HG02759 (cell line): ENCODE data around the gene FTCD.
"Not testable (repeated sequence)": the region's sequence is repeated elsewhere in the genome, so short reads cannot be mapped to it uniquely, and the experiment has no call there.

Source experiments
- ATAC-seq: cut with Tn5 transposase; IDR thresholded peaks from one replicate; pipeline ENCODE4 v1.9.1; 2021; ENCODE audit warnings: mild to moderate bottlenecking, moderate library complexity; ENCODE audit not compliant: unreplicated experiment

Gene FTCD

GRCh38 chr21:46140352-46141003, 14.9 kb downstream of the FTCD start:
- not testable (repeated sequence) for ATAC-seq

GRCh38 chr21:46139686-46140085, 15.7 kb downstream of the FTCD start:
- no peak for ATAC-seq

- ATAC-seq, result no peak
Measured at GRCh38 chr21:46138383-46138970, 16.9 kb downstream of the FTCD start.

GRCh38 chr21:46137908-46138307, 17.5 kb downstream of the FTCD start:
- ATAC-seq, result no peak

GRCh38 chr21:46136739-46137349, 18.5 kb downstream of the FTCD start:
- ATAC-seq, result no peak

- no peak for ATAC-seq
Measured at GRCh38 chr21:46135782-46136395, 19.5 kb downstream of the FTCD start.

- ATAC-seq, result no peak
Measured at GRCh38 chr21:46131838-46132651, 23.3 kb downstream of the FTCD start.

GRCh38 chr21:46131588-46131837, 23.9 kb downstream of the FTCD start:
- no peak for ATAC-seq

- ATAC-seq, result no peak
Measured at GRCh38 chr21:46130831-46131587, 24.4 kb downstream of the FTCD start.

GRCh38 chr21:46129846-46130651, 25.3 kb downstream of the FTCD start:
- no peak for ATAC-seq

GRCh38 chr21:46128933-46129571, 26.3 kb downstream of the FTCD start:
- ATAC-seq, result no peak

- ATAC-seq, result no peak
Measured at GRCh38 chr21:46128106-46128932, 27.1 kb downstream of the FTCD start.

GRCh38 chr21:46127239-46128105, 27.9 kb downstream of the FTCD start:
- no peak for ATAC-seq

GRCh38 chr21:46126309-46127238, 28.8 kb downstream of the FTCD start:
- ATAC-seq, result no peak

GRCh38 chr21:46125846-46126301, 29.5 kb downstream of the FTCD start:
- ATAC-seq, result no peak
